DLD1 (cell line): ENCODE data around the gene CPNE4.

Source experiments
- in situ Hi-C: cut with HindIII; loops from 2 replicates; pipeline ENCODE4 v1.10.0; 2017; ENCODE audit warnings: low sequenced_read_pairs

CPNE4 gene

DNA sequence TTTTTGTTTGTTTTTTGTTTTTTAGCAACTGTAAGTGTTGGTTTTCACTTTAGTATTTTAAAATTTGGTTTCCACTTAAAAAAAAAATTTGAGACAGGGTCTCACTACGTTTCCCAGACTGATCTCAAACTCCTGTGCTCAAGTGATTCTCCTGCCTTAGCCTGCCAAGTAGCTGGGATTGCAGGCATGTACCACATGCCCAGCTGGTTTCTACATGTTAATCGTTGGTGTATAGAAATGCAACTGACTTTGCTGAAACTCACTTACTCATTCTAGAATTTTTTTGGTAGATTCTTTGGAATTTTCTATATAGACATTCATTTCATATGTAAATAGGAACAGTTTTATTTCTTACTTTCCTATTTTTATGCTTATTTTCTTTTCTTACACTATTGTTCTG lies 287.3 kb downstream of the CPNE4 start:
- in situ Hi-C loops = no loop called here

GRCh38 chr3:131744765-131745164 lies 290.0 kb downstream of the CPNE4 start:
- in situ Hi-C loops = no loop called here

DNA sequence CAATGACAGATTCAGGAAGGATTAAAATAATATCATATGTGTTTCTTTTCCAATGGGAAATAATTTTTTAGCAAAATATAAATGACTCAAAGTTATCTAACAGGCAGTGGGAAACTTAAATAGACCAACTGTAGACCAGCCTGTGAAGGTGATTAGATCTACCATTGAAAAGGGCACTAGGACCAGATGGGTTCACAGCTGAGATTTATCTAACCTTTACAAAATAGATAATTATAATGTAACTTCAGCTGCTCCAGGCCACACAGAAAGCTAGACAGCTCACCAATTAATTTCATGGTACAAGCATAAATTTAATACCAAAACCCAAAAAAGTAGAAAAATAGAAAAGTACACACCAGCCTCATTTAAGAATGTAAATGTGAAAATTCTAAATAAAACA lies 291.7 kb downstream of the CPNE4 start:
- in situ Hi-C loops = no loop called here

DNA sequence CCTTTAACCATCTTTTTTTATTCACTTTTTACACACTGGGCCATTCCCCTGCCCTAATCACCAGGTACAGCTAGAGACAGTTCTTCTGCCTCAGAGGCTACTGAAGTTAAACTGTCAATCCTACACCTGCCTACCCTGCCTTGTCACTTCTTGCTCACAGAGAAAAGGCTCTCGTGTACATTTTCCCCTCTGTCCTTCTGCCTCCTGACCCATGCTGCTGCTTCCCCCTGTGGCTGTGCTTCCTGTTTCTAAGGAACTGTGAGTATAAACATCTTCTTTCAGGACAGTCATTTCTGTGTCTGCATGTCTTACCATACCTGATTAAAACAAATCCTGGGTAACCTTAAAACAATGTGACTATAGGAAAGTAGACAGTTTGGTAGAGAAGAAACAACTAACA lies 295.6 kb downstream of the CPNE4 start:
- in situ Hi-C loops = no loop called here

- in situ Hi-C loops = no loop called here
Observed at GRCh38 chr3:131738095-131738494, 296.7 kb downstream of the CPNE4 start.

- in situ Hi-C loops = no loop called here
Observed at GRCh38 chr3:131735544-131735943, 299.3 kb downstream of the CPNE4 start.

DNA sequence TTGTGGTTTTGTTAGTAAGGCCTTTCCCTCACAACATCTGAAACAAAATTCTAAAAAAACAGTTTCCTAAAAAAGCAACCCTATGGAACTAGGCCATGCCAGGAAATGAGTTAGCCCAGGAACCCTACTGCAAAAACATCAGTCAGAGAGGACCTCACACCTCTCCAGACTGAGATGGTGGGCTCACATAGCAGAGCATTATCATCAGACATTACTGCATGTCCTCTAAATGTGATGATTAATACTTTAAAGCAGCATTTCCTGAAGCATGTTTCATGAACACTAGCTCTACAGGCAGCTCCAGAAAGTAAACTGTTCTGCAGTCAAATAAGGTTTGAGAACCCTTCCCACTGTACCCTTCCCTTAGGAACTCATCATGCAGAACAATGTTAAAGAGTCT lies 299.7 kb downstream of the CPNE4 start:
- in situ Hi-C loops = no loop called here

DNA sequence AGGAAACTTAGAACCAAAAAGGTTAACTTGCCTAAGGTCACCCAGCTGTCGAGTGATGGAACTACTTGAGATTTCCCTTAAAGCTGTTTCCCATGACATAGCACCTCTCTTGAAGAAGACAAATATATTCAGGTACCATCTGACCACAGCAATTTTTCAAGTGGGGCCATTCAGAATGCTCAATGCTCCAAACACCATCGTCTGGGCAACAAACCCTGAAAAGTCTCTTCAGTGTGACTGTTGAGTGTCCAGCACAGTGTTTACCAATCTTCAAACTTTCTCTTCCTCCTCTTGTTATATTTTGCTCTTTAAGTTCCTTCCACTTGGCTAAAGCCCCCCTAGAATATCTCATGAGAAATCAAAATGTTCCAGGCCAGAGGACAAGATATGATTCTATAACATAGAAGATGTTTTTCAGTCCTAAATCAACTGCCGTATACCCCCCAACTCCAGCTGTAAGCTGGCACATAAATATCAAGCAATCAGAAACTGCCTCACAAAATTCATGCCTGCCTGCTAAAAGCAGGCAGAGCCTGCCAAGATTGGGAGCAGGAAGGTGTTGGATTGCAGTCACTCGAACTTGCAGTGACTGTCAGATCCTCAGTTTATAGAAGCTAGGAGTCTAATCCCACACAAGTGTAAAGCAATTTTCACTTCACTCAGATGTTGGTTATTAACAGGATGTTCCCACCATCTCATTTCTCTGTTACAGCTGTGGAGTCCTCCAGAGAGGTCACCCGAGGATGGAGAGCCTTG lies 301.6 kb downstream of the CPNE4 start:
- in situ Hi-C loops = no loop called here

DNA sequence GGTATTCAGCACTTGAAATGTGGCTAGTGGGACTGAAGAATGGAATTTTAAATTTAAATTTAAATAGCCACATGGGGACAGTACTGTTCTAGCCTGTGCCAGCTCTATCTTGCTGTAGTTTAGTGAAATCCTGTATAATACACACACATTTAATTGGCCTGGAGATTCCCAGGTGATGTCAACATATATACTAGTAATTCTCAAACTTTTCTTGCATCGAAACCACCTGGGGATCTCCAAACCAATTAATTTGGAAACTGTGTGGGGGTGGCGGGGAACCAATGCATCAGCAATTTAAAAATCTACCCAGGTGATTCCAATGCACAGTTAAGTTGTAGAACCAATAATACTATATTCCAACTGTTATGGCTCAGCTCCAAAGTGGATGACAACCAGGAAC lies 303.1 kb downstream of the CPNE4 start:
- in situ Hi-C loops = no loop called here

- in situ Hi-C loops = no loop called here
Observed at GRCh38 chr3:131730581-131730980, 304.2 kb downstream of the CPNE4 start.

DNA sequence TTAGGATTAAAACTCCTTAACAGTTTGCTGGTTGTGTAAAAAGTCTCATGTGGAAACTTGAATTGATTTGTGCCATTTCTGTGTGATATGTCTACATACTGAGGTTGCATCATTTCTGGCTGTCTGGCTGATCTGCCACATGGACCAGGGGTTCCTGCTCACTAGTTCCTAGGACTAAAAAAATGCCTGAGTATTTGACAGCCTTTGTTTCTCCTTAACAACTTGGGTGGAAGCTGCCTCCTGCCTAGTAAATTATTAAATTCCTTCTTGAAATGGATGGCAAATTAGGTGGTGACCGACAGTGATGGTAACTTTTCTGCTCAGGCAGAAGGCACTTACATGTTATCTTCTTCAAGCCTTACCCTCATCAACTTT lies 305.2 kb downstream of the CPNE4 start:
- in situ Hi-C loops = no loop called here

DNA sequence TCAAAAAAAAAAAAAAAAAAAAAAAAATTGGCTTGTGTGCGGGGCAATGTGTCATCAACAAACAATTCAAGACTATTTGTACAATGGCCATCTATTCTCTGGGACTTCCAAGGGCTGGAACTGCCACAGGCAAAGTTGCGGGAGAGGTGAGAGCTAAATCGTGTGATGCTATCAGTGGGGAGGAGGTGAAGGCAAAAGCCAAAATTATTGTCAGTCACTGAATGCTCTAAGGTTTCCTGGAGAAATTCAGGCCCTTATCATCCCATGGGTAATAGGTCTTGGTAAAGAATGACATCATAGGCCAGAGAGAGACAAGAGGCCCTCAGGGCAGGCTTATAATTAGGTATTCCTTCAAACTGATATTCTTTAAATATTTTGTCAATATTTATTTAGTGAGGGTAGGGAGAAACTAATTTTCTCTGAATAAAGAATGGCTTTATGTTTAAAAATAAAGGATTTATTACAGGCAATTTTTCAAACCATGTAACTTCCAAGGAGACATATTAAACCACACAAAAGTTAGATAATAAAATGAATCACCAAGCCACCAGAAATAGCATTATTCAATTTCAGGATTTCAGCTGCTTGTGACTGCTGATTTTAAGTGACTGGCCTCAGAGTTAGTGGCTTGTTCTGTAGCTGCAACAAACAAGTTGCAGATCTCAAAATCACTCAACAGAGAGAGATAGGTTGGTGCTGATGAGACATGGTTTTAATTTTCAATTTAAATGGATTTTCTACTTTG lies 305.7 kb downstream of the CPNE4 start:
- in situ Hi-C loops = no loop called here

DNA sequence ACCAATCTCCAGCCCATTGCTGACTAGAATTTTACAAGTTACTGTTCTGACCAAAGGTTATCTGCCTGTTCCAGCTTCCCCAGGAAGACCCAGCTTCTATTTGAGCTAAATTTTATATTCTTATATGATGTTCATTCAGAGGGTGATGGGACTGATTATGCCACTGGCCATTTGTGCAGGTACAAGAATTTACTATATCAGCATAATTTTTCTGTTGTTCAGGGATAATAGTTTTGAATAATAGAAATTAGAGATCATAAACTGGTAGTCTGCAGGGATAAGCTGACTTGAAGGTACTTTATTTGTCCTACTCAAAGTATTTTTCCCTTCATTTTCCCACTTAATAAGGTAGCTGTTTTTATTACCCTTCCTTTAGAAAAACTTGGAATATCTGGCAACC lies 309.4 kb downstream of the CPNE4 start:
- in situ Hi-C loops = no loop called here

DNA sequence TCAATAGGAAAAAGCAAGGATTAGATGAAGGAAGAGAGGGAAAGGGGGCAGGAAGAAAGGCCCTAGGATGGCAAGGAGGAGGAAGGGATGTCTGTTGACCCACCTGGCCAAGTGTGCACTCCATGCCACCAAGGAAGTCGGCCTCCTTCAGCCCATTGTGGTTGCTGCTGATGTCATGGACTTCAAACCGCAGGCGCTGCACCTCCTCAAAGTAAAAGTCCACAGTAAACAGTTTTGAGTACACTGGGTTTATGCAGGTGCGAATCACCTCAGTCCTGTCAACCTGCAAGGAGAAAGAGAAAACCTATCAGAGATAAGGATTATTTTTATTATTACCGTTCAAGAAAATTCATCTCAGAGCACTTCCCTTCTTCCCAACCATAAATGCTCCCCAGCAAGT lies 311.5 kb downstream of the CPNE4 start:
- in situ Hi-C loops = no loop called here

GRCh38 chr3:131717493-131717892 lies 317.3 kb downstream of the CPNE4 start:
- in situ Hi-C loops = no loop called here

- in situ Hi-C loops = no loop called here
Observed at GRCh38 chr3:131716943-131717342, 317.9 kb downstream of the CPNE4 start.

DNA sequence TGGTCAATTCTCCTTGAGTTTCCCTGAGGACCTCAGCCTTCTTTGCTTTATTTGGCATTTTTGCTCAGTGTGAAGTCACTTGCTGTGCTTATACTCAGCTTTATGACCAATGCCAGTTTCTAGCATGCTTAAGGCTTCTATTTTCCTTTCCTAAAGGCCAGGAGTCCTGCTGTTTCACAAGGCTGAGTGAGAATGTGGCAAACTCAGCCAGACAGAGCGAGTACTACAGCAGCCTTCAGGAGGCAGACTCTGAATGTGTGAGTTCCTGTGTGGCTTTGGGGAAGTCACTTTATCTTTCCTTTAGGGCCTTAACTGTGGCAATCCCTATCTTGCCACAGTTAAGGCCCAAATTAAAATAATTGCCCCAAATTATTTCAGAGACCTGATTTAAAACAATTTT lies 318.8 kb downstream of the CPNE4 start:
- in situ Hi-C loops = no loop called here

DNA sequence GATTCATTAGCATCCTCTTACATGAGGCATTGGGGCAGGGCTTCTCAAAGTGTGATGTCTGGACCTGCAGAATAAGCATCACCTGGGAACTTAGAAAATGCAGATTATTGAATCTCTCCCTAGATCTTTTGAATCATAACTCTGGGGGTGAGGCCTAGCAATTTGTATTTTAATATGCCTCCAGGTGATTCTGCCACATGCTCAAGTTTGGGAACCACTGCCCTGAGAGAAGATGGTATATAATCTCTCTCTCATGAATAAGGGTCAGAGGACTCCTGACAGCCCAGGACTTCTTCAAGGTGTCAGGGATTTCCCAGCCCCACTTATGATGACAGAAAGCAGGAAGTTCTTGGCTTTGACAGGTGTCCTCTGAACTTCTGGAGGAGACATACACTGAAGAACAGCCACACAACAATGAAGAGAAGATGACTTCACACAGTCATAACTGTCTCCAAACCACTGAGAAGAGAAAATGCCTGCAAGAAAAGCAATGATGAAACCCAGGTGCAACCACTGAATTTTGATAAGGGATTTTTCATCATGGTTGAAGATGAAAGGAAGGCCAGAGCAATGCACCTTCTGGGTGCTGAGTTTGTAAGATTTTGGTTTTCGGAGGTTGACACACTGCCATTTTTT lies 320.1 kb downstream of the CPNE4 start:
- in situ Hi-C loops = no loop called here

DNA sequence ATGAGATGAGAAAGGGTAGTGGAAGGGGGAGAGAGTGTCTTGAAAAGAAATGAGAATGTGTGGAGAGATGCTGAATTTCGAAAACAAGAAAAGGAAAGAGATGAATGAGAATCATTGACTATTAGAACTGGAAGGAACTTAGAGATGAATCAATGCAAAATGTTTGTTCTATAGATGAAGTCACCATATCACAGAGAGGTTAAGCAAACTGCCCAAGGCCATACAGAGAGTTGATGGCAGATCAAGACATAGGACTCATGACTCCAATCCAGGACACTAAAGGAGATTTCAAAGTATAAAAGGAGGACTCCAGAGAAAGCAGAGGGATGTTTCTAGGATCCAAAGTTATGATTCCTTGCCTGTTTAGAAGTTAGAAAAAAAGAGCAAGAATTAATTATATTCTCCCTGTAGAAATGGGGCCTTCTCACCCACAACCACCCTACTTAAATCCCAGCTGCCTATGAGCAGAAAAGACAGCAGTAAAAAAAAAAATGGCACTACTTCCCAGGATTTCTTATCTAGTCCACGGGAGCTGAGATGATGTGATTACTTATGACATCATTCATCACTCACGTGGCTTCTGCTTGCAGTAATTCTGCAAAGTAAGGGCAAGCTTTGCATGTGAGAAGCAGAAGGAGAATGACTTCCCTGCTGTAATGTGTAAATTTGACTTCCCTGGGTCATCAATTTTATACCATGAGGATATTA lies 321.2 kb downstream of the CPNE4 start:
- in situ Hi-C loops = no loop called here

- in situ Hi-C loops = no loop called here
Observed at GRCh38 chr3:131712662-131713061, 322.2 kb downstream of the CPNE4 start.

- in situ Hi-C loops = no loop called here
Observed at GRCh38 chr3:131711114-131711768, 323.6 kb downstream of the CPNE4 start.
